Thyroid gland (tissue), 4 donors: ENCODE measurements around the gene CAPN5.

Experiments
- CTCF ChIP-seq, 6 experiments: fragments of 200-600 bp in 3 of 6; fragments of 450-650 bp in 3 of 6; sonication (generic) in 3 of 6; IDR thresholded peaks; one replicate each; pipeline ENCODE4 v1.5.1; 2016 to 2019; ENCODE audit warnings: antibody characterized with exemption in 6 of 6, mild to moderate bottlenecking in 2 of 6, inconsistent platforms in 1 of 6, moderate library complexity in 1 of 6
- POLR2A ChIP-seq, 2 donors: fragments of 450-650 bp; IDR thresholded peaks; one replicate each; pipeline ENCODE4 v1.6.1; 2017; ENCODE audit warnings: antibody characterized with exemption in 2 of 2, mild to moderate bottlenecking in 2 of 2, moderate library complexity in 1 of 2

GRCh38 chr11:77095551-77096490, 29.1 kb downstream of the CAPN5 start:
- TF ChIP-seq CTCF (IDR thresholded peaks at IDR 0.05) (no peak), POLR2A (IDR thresholded peaks at IDR 0.05) (no peak)
